Measurements from ENCODE around the gene APOBR. TPM values are rescaled to one million over a fixed set of nuclear protein-coding genes. Genes with fewer than 3 reads are reported as not detected.

The APOBR gene
- total RNA-seq, 1 experiment from 2014 or later, result not detected

Other genes starting within 250 kb of the APOBR start
- gene SBK1, start 202.1 kb upstream of the APOBR start, total RNA-seq (2014; rRNA removed; shearing (Covaris generic)), result 0.08 TPM in 1 of 2 replicates, not detected in the other
- 0.31 TPM in 1 of 2 replicates, not detected in the other for gene NPIPB6, start 131.1 kb upstream of the APOBR start, total RNA-seq (2014; rRNA removed; shearing (Covaris generic))
- gene EIF3CL, start 90.8 kb upstream of the APOBR start, total RNA-seq (2014; rRNA removed; shearing (Covaris generic)), result 47.6 and 97.2 TPM in 2 replicates
- gene NPIPB7, start 22.3 kb upstream of the APOBR start, total RNA-seq (2014; rRNA removed; shearing (Covaris generic)), result not detected in 2 replicates
- 15.4 and 18.1 TPM in 2 replicates for gene CLN3, start 2.6 kb upstream of the APOBR start, total RNA-seq (2014; rRNA removed; shearing (Covaris generic))
- not detected in 2 replicates for gene IL27, start 12.2 kb downstream of the APOBR start, total RNA-seq (2014; rRNA removed; shearing (Covaris generic))
- 52.0 and 53.5 TPM in 2 replicates for gene NUPR1, start 44.3 kb downstream of the APOBR start, total RNA-seq (2014; rRNA removed; shearing (Covaris generic))
- 10.0 and 15.4 TPM in 2 replicates for gene SGF29, start 59.3 kb downstream of the APOBR start, total RNA-seq (2014; rRNA removed; shearing (Covaris generic))
- gene SULT1A2, start 102.4 kb downstream of the APOBR start, total RNA-seq (2014; rRNA removed; shearing (Covaris generic)), result 2.0 and 2.8 TPM in 2 replicates
- gene SULT1A1, start 115.4 kb downstream of the APOBR start, total RNA-seq (2014; rRNA removed; shearing (Covaris generic)), result 50.4 and 51.9 TPM in 2 replicates
- gene NPIPB8, start 143.4 kb downstream of the APOBR start, total RNA-seq (2014; rRNA removed; shearing (Covaris generic)), result not detected in 2 replicates
- gene EIF3C, start 216.8 kb downstream of the APOBR start, total RNA-seq (2014; rRNA removed; shearing (Covaris generic)), result 71.4 and 82.5 TPM in 2 replicates